Pancreas (tissue), 10 donors: ENCODE results near the gene TRIM61. TPM values are rescaled to one million over a fixed set of nuclear protein-coding genes. Genes with fewer than 3 reads are reported as not detected.
"Not testable (repeated sequence)": the region's sequence is repeated elsewhere in the genome, so short reads cannot be mapped to it uniquely, and the experiment has no call there.

Experiments
- ATAC-seq, 4 donors: fragments of 200-7000 bp; cut with Tn5 transposase; one replicate each; pipeline versions ENCODE4 v1.8.0 to v1.9.1; 2020; ENCODE audit warnings: mild to moderate bottlenecking in 4 of 4, moderate library complexity in 4 of 4
- DNase-seq, 6 donors: peaks; one replicate each; pipeline ENCODE4 v3.0.0-alpha.2; 2020
- FAIRE-seq: peaks from 2 replicates; lab custom pipeline; 2012; peaks lifted over from hg19 to GRCh38; lab: Jason Lieb, UNC
- H3K27ac ChIP-seq, 4 donors: fragments of 200-600 bp; sonication (generic); 1 replicate in 3 of 4; 2 replicates in 1 of 4; pipeline versions ENCODE4 v1.5.0 to v1.8.0; 2020
- H3K27me3 ChIP-seq, 4 donors: fragments of 200-600 bp; one replicate each; pipeline ENCODE4 v1.8.0; 2021
- H3K36me3 ChIP-seq, 3 donors: fragments of 200-600 bp; sonication (generic) in 1 of 3; one replicate each; pipeline versions ENCODE4 v1.5.0 to v1.8.0; 2020 to 2021
- H3K4me1 ChIP-seq, 3 donors: fragments of 200-600 bp; one replicate each; pipeline ENCODE4 v1.8.0; 2021
- H3K4me3 ChIP-seq, 4 donors: fragments of 200-600 bp; sonication (generic) in 2 of 4; one replicate each; pipeline versions ENCODE4 v1.5.0 to v1.8.0; 2020 to 2021
- H3K9me3 ChIP-seq, 4 donors: fragments of 200-600 bp; one replicate each; pipeline ENCODE4 v1.8.0; 2021
- CTCF ChIP-seq, 4 donors: fragments of 200-600 bp; sonication (generic) in 3 of 4; IDR thresholded peaks; one replicate each; pipeline versions ENCODE4 v1.5.0 to v1.8.0; 2021; ENCODE audit warnings: antibody characterized with exemption in 4 of 4
- WGBS, 2 donors: extraction: QIAGEN DNeasy Blood & Tissue Kit; methylation state at CpG; one replicate each; pipeline ENCODE4 v1.1.7; 2013; 5-methylcytosine and 5-hydroxymethylcytosine counted together
- intact Hi-C, 3 donors: fragments of 100-400 bp; cut with DNase I; formaldehyde crosslinking; loops; one replicate each; pipeline versions ENCODE4 v1.11.1 to v1.14.2; 2022
- polyA plus RNA-seq, 2 donors: library from polyadenylated mRNA; stranded (reverse); fragments of 200-250 nt; gene quantifications; one replicate each; pipeline ENCODE4 v1.2.3, GENCODE V29; 2013
- total RNA-seq, 6 donors: library from RNA; stranded (reverse); fragmentation: NEBNext Ultra II Directional in 4 of 6; extraction: Animal tissue kit (Norgen Biotek cat#: 25700) in 4 of 6; gene quantifications; one replicate each; pipeline versions ENCODE4 v1.2.1 to v1.2.4, GENCODE V29; 2021 to 2023
- donor health status: healthy with polysubstance abuse.
- donor health status: DM: no; HTN: no; CAD: no; lungs with moderate emphysema.
- donor health status: DM: no; HTN: no; CAD: no.
- donor health status: control.
- donor health status: control.
- donor health status: Bipolar disorder and iron deficiency.
- donor health status: DM: yes; HTN: yes; CAD: no.
- donor health status: DM: no; HTN: no; CAD: no.
- donor health status: DM: no; HTN: no; CAD: no.
- donor health status: DM: yes; HTN: yes; CAD: no.

TRIM61 gene
- total and polyA plus RNA-seq, 8 donors, result 0.11 to 0.70 (median 0.18) TPM

- DNase-seq (no peak), ATAC-seq (no peak), FAIRE-seq (no peak)
- Histone ChIP-seq H3K27ac (no peak overlapping the region), H3K36me3 (no peaks in the 10 kb centered on the region), H3K4me1 (no peaks in the 10 kb centered on the region), H3K27me3 (peaks cover 0 to 4% (median 0%) of the 10 kb centered on the region in 4 donors), H3K9me3 (no peaks in the 10 kb centered on the region), H3K4me3 (no peak overlapping the region)
- intact Hi-C loops, result no loop called here
- 76 to 82% methylated on average over 9 of the region's 9 CpGs for WGBS, 2 donors
- TF ChIP-seq CTCF (IDR thresholded peaks at IDR 0.05), result no peak
Measured at GRCh38 chr4:165006456-165006855, 29.0 kb upstream of the TRIM61 start.

DNA sequence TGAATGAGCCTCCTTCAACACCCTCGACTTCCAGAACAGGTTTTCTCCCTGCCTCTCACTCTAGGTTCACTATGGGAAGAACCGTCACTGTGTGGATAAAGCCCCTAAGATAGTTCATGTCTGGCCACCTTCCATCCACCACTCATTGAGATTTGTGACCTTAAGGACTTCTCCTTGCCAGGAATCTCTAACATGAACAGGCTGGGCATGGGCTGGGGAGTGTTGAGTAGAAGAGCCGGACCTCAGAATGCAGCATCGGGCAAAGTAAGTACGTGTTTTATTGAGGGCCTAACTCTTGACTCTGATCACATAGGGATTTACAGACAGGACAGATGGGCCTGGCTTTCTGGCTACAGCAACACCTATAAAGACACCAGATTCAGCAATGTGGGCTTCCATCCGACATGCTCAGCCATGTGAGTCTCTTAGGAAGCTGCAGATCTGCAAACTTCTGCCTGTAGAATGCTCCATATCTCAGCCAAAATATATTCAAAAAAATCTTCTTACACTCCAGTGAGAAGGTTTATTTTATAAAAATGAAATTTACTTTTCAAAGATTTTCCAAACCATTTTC lies 28.0 kb upstream of the TRIM61 start:
- Histone ChIP-seq H3K4me3 (no peak overlapping the region), H3K27me3 (peaks cover 0 to 4% (median 0%) of the 10 kb centered on the region in 4 donors), H3K4me1 (no peaks in the 10 kb centered on the region), H3K9me3 (no peaks in the 10 kb centered on the region), H3K36me3 (no peaks in the 10 kb centered on the region), H3K27ac (no peak overlapping the region)
- intact Hi-C loops, result no loop called here
- FAIRE-seq (no peak), ATAC-seq (no peak), DNase-seq (no peak)
- WGBS, 2 donors, result 70 to 71% methylated on average over 6 of the region's 6 CpGs
- no peak for TF ChIP-seq CTCF (IDR thresholded peaks at IDR 0.05)

GRCh38 chr4:165001957-165002356 lies 24.5 kb upstream of the TRIM61 start:
- H3K27me3 ChIP-seq, H3K36me3 ChIP-seq, H3K4me1 ChIP-seq, H3K9me3 ChIP-seq, H3K4me3 ChIP-seq, FAIRE-seq, ATAC-seq, DNase-seq, intact Hi-C loops, H3K27ac ChIP-seq: not testable (repeated sequence)
- 22 to 33% methylated on average over 2 to 4 of the region's 4 CpGs for WGBS, 2 donors

DNA sequence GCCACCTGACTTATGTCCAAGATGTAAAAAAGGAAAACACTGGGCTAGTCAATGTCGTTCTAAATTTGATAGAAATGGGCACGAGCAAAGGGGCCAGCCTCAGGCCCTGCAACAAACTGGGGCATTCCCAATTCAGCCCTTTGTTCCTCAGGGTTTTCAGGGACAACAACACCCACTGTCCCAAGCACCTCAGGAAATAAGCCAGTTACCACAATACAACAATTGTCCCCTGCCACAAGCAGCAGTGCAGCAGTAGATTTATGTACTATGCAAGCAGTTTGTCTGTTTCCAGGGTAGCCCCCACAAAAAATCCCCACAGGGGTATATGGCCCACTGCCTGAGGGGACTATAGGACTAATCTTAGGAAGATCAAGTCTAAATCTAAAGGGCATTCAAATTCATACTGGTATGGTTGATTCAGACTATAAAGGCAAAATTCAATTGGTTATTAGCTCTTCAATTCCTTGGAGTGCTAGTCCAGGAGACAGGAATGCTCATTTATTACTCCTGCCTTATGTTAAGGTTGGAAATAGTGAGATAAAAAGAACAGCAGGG lies 21.1 kb upstream of the TRIM61 start:
- H3K36me3 ChIP-seq, H3K27me3 ChIP-seq, H3K9me3 ChIP-seq, H3K4me3 ChIP-seq, H3K4me1 ChIP-seq, H3K27ac ChIP-seq, FAIRE-seq, DNase-seq, intact Hi-C loops, ATAC-seq: not testable (repeated sequence)
- 59 to 61% methylated on average over 2 of the region's 2 CpGs for WGBS, 2 donors

DNA sequence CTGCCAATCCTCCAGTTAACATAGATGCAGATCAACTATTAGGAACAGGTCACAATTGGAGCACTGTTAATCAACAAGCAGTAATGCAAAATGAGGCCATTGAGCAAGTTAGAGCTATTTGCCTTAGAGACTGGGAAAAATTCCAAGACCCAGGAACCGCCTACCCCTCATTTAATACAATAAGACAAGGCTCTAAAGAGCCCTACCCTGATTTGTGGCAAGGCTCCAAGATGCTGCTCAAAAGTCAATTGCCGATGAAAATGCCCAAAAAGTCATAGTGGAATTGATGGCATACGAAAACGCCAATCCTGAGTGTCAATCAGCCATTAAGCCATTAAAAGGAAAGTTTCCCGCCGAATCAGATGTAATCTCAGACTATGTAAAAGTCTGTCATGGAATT lies 20.5 kb upstream of the TRIM61 start:
- WGBS, 2 donors, result 48 to 54% methylated on average over 6 of the region's 6 CpGs

More for the DNA sequence above, 20.5 kb upstream of the TRIM61 start:
- Histone ChIP-seq H3K9me3 (no peaks in the 10 kb centered on the region), H3K36me3 (no peaks in the 10 kb centered on the region), H3K4me3 (no peak overlapping the region), H3K27ac (no peak overlapping the region), H3K27me3 (peaks cover 0 to 4% (median 0%) of the 10 kb centered on the region in 4 donors), H3K4me1 (no peaks in the 10 kb centered on the region)
- DNase-seq, result no peak
- TF ChIP-seq CTCF (IDR thresholded peaks at IDR 0.05), result no peak
- intact Hi-C loops, result no loop called here
- FAIRE-seq, result no peak
- ATAC-seq, result no peak
